ENCODE measurements around the gene SPATA2L. TPM values are rescaled to one million over a fixed set of nuclear protein-coding genes. Genes with fewer than 3 reads are reported as not detected.

The SPATA2L gene
- total RNA-seq, 1 donor from 2014 or later: 9.5 TPM

GRCh38 chr16:89687092-89687940, 14.2 kb downstream of the SPATA2L start:
- Mint-ChIP-seq H3K9me3 (ENCODE audit: unreplicated experiment) (no peaks in the 10 kb centered on the region), H3K27me3 (ENCODE audit: unreplicated experiment) (no peaks in the 10 kb centered on the region), H3K36me3 (ENCODE audit: unreplicated experiment) (peaks cover 20% of the 10 kb centered on the region)

GRCh38 chr16:89686520-89687091, 14.9 kb downstream of the SPATA2L start, which contains the start of gene CDK10:
Gene CDK10, plus strand, starts transcription at chr16:89686689. Its CDS starts 22 bp downstream, at chr16:89686711.
- Mint-ChIP-seq H3K4me1 (ENCODE audit: unreplicated experiment) (peaks cover 14% of the 10 kb centered on the region), H3K4me3 (ENCODE audit: unreplicated experiment) (peak within 1 kb of the TSS; percentile 90), H3K27me3 (ENCODE audit: unreplicated experiment) (no peaks in the 10 kb centered on the region), H3K36me3 (ENCODE audit: unreplicated experiment) (peaks cover 20% of the 10 kb centered on the region), H3K27ac (ENCODE audit: unreplicated experiment) (peak within 1 kb of the TSS; percentile 93), H3K9me3 (ENCODE audit: unreplicated experiment) (no peaks in the 10 kb centered on the region)
- peak; percentile 98 for DNase-seq (ENCODE audit: extremely low spot score, unreplicated experiment)
- no peak for TF ChIP-seq CTCF (IDR thresholded peaks at IDR 0.05)

More at GRCh38 chr16:89687092-89687940, 14.2 kb downstream of the SPATA2L start:
- no peak for DNase-seq (ENCODE audit: extremely low spot score, unreplicated experiment)
- peaks cover 14% of the 10 kb centered on the region for H3K4me1 Mint-ChIP-seq (ENCODE audit: unreplicated experiment)
- no peak for TF ChIP-seq CTCF (IDR thresholded peaks at IDR 0.05)
- H3K27ac Mint-ChIP-seq (ENCODE audit: unreplicated experiment): peak overlapping the region; percentile 93
- peak overlapping the region; percentile 90 for H3K4me3 Mint-ChIP-seq (ENCODE audit: unreplicated experiment)

- Mint-ChIP-seq H3K4me3 (ENCODE audit: unreplicated experiment) (peak overlapping the region; percentile 90), H3K36me3 (ENCODE audit: unreplicated experiment) (peaks cover 20% of the 10 kb centered on the region), H3K4me1 (ENCODE audit: unreplicated experiment) (peaks cover 14% of the 10 kb centered on the region), H3K9me3 (ENCODE audit: unreplicated experiment) (no peaks in the 10 kb centered on the region), H3K27me3 (ENCODE audit: unreplicated experiment) (no peaks in the 10 kb centered on the region), H3K27ac (ENCODE audit: unreplicated experiment) (peak overlapping the region; percentile 23)
- no peak for TF ChIP-seq CTCF (IDR thresholded peaks at IDR 0.05)
- DNase-seq (ENCODE audit: extremely low spot score, unreplicated experiment): no peak
These were observed 15.6 kb downstream of the SPATA2L start for GRCh38 chr16:89685916-89686315.

GRCh38 chr16:89678258-89678657, 23.2 kb downstream of the SPATA2L start:
- H3K9me3 Mint-ChIP-seq (ENCODE audit: unreplicated experiment): no peaks in the 10 kb centered on the region
- no peak overlapping the region for H3K27ac Mint-ChIP-seq (ENCODE audit: unreplicated experiment)
- TF ChIP-seq CTCF (IDR thresholded peaks at IDR 0.05): no peak
- H3K36me3 Mint-ChIP-seq (ENCODE audit: unreplicated experiment): peaks cover 3% of the 10 kb centered on the region
- no peaks in the 10 kb centered on the region for H3K4me1 Mint-ChIP-seq (ENCODE audit: unreplicated experiment)
- DNase-seq (ENCODE audit: extremely low spot score, unreplicated experiment): no peak
- H3K4me3 Mint-ChIP-seq (ENCODE audit: unreplicated experiment): no peak overlapping the region
- H3K27me3 Mint-ChIP-seq (ENCODE audit: unreplicated experiment): no peaks in the 10 kb centered on the region

Measured in osteocyte (in vitro differentiated cells).